Subcutaneous abdominal adipose tissue (tissue), 5 donors: ENCODE results near the gene FOXP3.

Experiments
- H3K27ac ChIP-seq: one replicate; pipeline ENCODE4 v1.7.0; 2013; ENCODE audit warnings: low read depth, mild to moderate bottlenecking, inconsistent platforms, low read length, moderate library complexity
- H3K27me3 ChIP-seq, 5 donors: one replicate each; pipeline ENCODE4 v1.7.0; 2013; ENCODE audit warnings: low read length in 5 of 5, inconsistent platforms in 1 of 5; ENCODE audit not compliant: control insufficient read depth in 5 of 5, insufficient read depth in 4 of 5
- H3K36me3 ChIP-seq, 5 donors: one replicate each; pipeline ENCODE4 v1.7.0; 2013; ENCODE audit warnings: low read length in 5 of 5; ENCODE audit not compliant: control insufficient read depth in 5 of 5, insufficient read depth in 5 of 5
- H3K4me1 ChIP-seq, 5 donors: one replicate each; pipeline ENCODE4 v1.7.0; 2013; ENCODE audit warnings: low read length in 5 of 5, mild to moderate bottlenecking in 3 of 5, moderate library complexity in 1 of 5; ENCODE audit not compliant: control insufficient read depth in 5 of 5, insufficient read depth in 5 of 5
- H3K4me3 ChIP-seq, 5 donors: one replicate each; pipeline ENCODE4 v1.7.0; 2013; ENCODE audit warnings: low read length in 5 of 5, low read depth in 1 of 5
- H3K9ac ChIP-seq, 5 donors: one replicate each; pipeline ENCODE4 v1.7.0; 2013; ENCODE audit warnings: low read length in 5 of 5, mild to moderate bottlenecking in 4 of 5, moderate library complexity in 3 of 5
- H3K9me3 ChIP-seq, 5 donors: one replicate each; pipeline ENCODE4 v1.7.0; 2013; ENCODE audit warnings: low read length in 5 of 5; ENCODE audit not compliant: control insufficient read depth in 5 of 5
- donor health status: healthy.
- donor health status: healthy.
- donor health status: healthy.
- donor health status: healthy.
- donor health status: healthy.

Gene FOXP3

GRCh38 chrX:49266523-49267445 lies 2.3 kb upstream of the FOXP3 start:
- H3K4me1 ChIP-seq = peaks cover 0 to 23% (median 16%) of the 10 kb centered on the region in 5 donors
- H3K27ac ChIP-seq = no peak overlapping the region
- peaks cover 0 to 14% (median 6%) of the 10 kb centered on the region in 5 donors for H3K27me3 ChIP-seq
- no peaks in the 10 kb centered on the region for H3K36me3 ChIP-seq
- no peak overlapping the region for H3K9ac ChIP-seq
- no peak overlapping the region for H3K4me3 ChIP-seq
- H3K9me3 ChIP-seq = peaks cover 0 to 7% (median 2%) of the 10 kb centered on the region in 5 donors

GRCh38 chrX:49263631-49264030 lies 879 bp downstream of the FOXP3 start:
- no peak overlapping the region for H3K9ac ChIP-seq
- H3K9me3 ChIP-seq = peaks cover 0 to 7% (median 3%) of the 10 kb centered on the region in 5 donors
- no peaks in the 10 kb centered on the region for H3K36me3 ChIP-seq
- H3K4me1 ChIP-seq = peaks cover 0 to 5% (median 2%) of the 10 kb centered on the region in 5 donors
- no peak overlapping the region for H3K4me3 ChIP-seq
- H3K27me3 ChIP-seq = peaks cover 2 to 27% (median 10%) of the 10 kb centered on the region in 5 donors
- H3K27ac ChIP-seq = no peak overlapping the region

- Histone ChIP-seq H3K4me3 (no peak overlapping the region), H3K4me1 (peaks cover 0 to under 1% (median 0%) of the 10 kb centered on the region in 5 donors), H3K27me3 (peaks cover 5 to 36% (median 14%) of the 10 kb centered on the region in 5 donors), H3K9me3 (peaks cover 0 to 7% (median 3%) of the 10 kb centered on the region in 5 donors), H3K9ac (no peak overlapping the region), H3K27ac (no peak overlapping the region), H3K36me3 (no peaks in the 10 kb centered on the region)
These were observed 1.9 kb downstream of the FOXP3 start for GRCh38 chrX:49262603-49263002.

- no peak overlapping the region for H3K9ac ChIP-seq
- H3K4me1 ChIP-seq = peaks cover 0 to 3% (median 0%) of the 10 kb centered on the region in 5 donors
- H3K36me3 ChIP-seq = no peaks in the 10 kb centered on the region
- no peak overlapping the region for H3K4me3 ChIP-seq
- peaks cover 5 to 42% (median 20%) of the 10 kb centered on the region in 5 donors for H3K27me3 ChIP-seq
- no peak overlapping the region for H3K27ac ChIP-seq
- H3K9me3 ChIP-seq = peaks cover 0 to 7% (median 3%) of the 10 kb centered on the region in 5 donors
These were observed 4.1 kb downstream of the FOXP3 start for GRCh38 chrX:49260221-49260985.

- Histone ChIP-seq H3K36me3 (no peaks in the 10 kb centered on the region), H3K9me3 (peaks cover 0 to 7% (median 3%) of the 10 kb centered on the region in 5 donors), H3K4me3 (no peak overlapping the region), H3K27me3 (peaks cover 5 to 44% (median 20%) of the 10 kb centered on the region in 5 donors), H3K9ac (no peak overlapping the region), H3K4me1 (peaks cover 0 to 3% (median 0%) of the 10 kb centered on the region in 5 donors), H3K27ac (no peak overlapping the region)
These were observed 5.8 kb downstream of the FOXP3 start for GRCh38 chrX:49258749-49259124.

- H3K27me3 ChIP-seq = peaks cover 5 to 46% (median 20%) of the 10 kb centered on the region in 5 donors
- H3K9me3 ChIP-seq = peaks cover 0 to 7% (median 3%) of the 10 kb centered on the region in 5 donors
- no peak overlapping the region for H3K4me3 ChIP-seq
- H3K4me1 ChIP-seq = peaks cover 0 to 3% (median 0%) of the 10 kb centered on the region in 5 donors
- H3K27ac ChIP-seq = no peak overlapping the region
- H3K9ac ChIP-seq = no peak overlapping the region
- H3K36me3 ChIP-seq = no peaks in the 10 kb centered on the region
These were observed 6.4 kb downstream of the FOXP3 start for GRCh38 chrX:49257846-49258748.

- Histone ChIP-seq H3K9me3 (peaks cover 0 to 5% (median 3%) of the 10 kb centered on the region in 5 donors), H3K4me3 (no peak overlapping the region), H3K27me3 (peaks cover 5 to 46% (median 19%) of the 10 kb centered on the region in 5 donors), H3K27ac (no peak overlapping the region), H3K4me1 (peaks cover 0 to 3% (median 0%) of the 10 kb centered on the region in 5 donors), H3K36me3 (no peaks in the 10 kb centered on the region), H3K9ac (no peak overlapping the region)
These were observed 7.3 kb downstream of the FOXP3 start for GRCh38 chrX:49257074-49257790.

- H3K4me1 ChIP-seq = peaks cover 0 to 3% (median 0%) of the 10 kb centered on the region in 5 donors
- no peak overlapping the region for H3K4me3 ChIP-seq
- peaks cover 5 to 40% (median 18%) of the 10 kb centered on the region in 5 donors for H3K27me3 ChIP-seq
- no peaks in the 10 kb centered on the region for H3K36me3 ChIP-seq
- no peak overlapping the region for H3K9ac ChIP-seq
- no peak overlapping the region for H3K27ac ChIP-seq
- no peaks in the 10 kb centered on the region for H3K9me3 ChIP-seq
These were observed 8.1 kb downstream of the FOXP3 start for GRCh38 chrX:49256268-49256995.
